Bronchial epithelial cell (primary cell): ENCODE results near the gene STARD10. TPM values are rescaled to one million over a fixed set of nuclear protein-coding genes. Genes with fewer than 3 reads are reported as not detected.

Source experiments
- DNase-seq: peaks from one replicate; pipeline ENCODE4 v3.0.0-alpha.2; 2010; ENCODE audit warnings: low read depth
- FAIRE-seq: peaks from 2 replicates; lab custom pipeline; 2011; peaks lifted over from hg19 to GRCh38; lab: Jason Lieb, UNC
- H3K27me3 ChIP-seq: 2 replicates; pipeline ENCODE4 v1.5.1; 2011; ENCODE audit warnings: low read length; ENCODE audit not compliant: control insufficient read depth, insufficient read depth
- H3K36me3 ChIP-seq: 2 replicates; pipeline ENCODE4 v1.5.1; 2011; ENCODE audit warnings: low read length; ENCODE audit not compliant: control insufficient read depth, insufficient read depth
- H3K4me3 ChIP-seq: 2 replicates; pipeline ENCODE4 v1.5.1; 2011; ENCODE audit warnings: mild to moderate bottlenecking, low read depth, low read length, control low read depth
- total RNA-seq: library from RNA; depleted of rRNA; stranded (reverse); fragments of >200 nt; gene quantifications from 2 replicates; pipeline ENCODE4 v1.2.1, GENCODE V29; 2014
- TF ChIP-seq, protein P1 (sequence below): IDR thresholded peaks from 2 replicates; pipeline ENCODE4 v1.5.1; 2011; ENCODE audit warnings: mild to moderate bottlenecking, moderate library complexity, low read length, control low read depth, inconsistent platforms; ENCODE audit not compliant: insufficient read depth, severe bottlenecking

STARD10 gene
- total RNA-seq, 1 donor from 2014 or later, result 118 TPM

DNA sequence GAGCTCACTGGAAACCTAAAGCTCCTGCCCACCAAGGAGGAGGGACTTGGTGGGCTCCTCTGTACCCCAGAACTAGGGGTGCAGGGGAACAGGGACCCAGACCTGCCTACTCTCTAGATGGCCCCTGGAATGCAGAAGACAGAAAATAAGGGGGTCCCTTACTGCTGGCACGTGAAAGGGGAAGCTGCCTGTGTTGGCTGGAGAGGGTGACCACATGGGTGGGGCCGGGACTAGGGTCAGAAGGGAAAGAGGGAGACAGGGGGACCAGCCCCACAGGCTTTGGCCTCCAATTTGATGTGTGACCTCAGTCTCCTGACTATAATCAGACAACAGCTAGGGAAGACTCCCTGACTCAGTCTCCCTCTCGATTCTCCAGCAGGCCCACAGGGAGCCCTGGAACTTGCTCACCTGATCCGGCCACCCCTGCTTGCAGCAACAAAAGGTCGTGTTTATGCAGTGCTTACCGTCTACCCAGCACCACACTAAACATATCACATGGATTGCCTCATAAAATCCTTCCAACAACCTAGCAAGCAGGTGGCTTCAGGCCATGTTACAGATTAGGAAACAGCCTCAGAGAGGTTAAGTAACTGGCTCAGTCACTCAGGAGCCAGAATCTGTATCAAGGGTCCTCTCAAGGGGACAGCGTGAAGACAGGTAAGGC, 51.9 kb downstream of the STARD10 start:
- no peaks in the 10 kb centered on the region for H3K27me3 ChIP-seq
- no peak overlapping the region for H3K4me3 ChIP-seq
- TF ChIP-seq, protein P1, sequence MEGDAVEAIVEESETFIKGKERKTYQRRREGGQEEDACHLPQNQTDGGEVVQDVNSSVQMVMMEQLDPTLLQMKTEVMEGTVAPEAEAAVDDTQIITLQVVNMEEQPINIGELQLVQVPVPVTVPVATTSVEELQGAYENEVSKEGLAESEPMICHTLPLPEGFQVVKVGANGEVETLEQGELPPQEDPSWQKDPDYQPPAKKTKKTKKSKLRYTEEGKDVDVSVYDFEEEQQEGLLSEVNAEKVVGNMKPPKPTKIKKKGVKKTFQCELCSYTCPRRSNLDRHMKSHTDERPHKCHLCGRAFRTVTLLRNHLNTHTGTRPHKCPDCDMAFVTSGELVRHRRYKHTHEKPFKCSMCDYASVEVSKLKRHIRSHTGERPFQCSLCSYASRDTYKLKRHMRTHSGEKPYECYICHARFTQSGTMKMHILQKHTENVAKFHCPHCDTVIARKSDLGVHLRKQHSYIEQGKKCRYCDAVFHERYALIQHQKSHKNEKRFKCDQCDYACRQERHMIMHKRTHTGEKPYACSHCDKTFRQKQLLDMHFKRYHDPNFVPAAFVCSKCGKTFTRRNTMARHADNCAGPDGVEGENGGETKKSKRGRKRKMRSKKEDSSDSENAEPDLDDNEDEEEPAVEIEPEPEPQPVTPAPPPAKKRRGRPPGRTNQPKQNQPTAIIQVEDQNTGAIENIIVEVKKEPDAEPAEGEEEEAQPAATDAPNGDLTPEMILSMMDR, result no peak
- FAIRE-seq (no peak), DNase-seq (no peak)
- no peaks in the 10 kb centered on the region for H3K36me3 ChIP-seq

DNA sequence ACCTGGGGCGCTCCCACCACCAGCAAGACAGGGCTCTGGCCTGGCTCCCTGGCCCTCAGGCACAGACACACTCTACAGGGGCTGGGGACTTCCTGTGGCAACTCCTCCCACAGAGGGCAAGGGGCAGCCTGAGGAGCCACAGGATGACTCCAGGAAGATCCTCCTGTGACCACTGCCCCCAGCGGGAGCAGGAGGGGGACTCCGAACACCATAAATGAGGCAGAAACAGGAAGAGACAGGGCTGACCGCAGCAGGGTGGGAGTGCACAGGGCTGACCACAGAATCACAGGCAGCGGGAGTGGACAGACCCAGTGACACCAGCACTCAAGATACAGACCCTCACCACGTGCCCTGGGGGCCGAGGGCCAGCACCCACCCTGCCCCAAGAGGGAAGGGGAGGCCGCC, 52.4 kb downstream of the STARD10 start:
- H3K4me3 ChIP-seq, result no peak overlapping the region
- FAIRE-seq (no peak), DNase-seq (no peak)
- TF ChIP-seq, protein P1, result no peak
- no peaks in the 10 kb centered on the region for H3K27me3 ChIP-seq
- H3K36me3 ChIP-seq, result no peaks in the 10 kb centered on the region

DNA sequence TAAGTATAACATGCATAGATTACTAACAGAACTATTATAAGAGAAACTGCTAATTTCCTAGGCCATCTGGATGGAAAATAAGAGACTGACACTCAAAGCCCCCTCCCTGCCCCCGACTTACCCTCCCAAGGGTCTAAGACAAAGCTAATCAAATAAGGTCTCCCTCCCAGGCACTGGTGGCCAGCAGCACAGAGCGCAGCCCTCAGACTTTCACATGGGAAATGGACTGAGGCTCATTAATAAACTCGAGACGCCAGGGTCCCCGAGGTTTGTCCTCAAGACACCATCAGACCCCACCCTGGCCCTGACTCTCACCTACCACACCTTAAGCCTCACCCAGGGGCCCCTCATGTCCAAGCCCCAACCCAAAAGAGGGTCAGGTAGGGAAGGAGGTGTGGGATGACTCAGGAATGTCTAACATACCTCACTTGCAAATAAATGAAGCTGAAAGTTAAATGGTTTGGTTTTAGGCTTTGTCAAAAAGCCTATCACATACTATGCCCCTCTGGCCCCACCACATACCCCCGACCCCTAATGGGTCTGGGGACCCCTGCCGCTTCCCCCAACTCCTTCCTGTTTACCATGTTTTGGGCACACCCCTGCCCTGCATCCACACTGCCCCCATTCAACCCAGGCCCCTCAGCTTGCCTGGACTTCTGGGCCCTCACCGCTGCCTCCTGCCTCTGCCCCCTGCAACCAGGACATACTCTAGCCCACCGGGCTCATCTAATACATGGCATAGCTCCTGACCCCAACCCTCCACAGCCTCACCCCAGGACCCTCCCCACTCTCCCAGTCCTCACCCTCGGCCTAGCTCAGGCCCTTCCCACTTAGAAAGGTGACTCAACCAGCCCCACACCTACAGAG, 53.1 kb downstream of the STARD10 start:
- Histone ChIP-seq H3K4me3 (no peak overlapping the region), H3K27me3 (no peaks in the 10 kb centered on the region), H3K36me3 (no peaks in the 10 kb centered on the region)
- FAIRE-seq (no peak), DNase-seq (no peak)
- TF ChIP-seq, protein P1, result no peak

DNA sequence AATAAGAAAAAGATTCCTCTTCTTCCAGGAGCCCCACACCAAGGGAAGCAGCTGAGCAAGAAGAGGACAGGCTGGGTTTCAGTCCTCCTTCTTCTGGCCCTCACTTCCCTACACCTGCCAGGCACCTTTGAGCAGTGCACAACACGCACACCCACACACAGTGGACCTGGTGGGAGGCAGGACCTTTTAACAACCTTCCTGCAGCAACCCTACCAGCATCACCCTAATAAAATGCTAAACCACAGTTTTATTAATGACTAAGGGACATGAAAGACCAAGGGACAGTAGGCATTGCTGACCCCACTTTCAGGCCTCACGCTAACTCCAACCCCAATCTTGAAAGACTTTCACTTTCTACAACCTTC, 53.8 kb downstream of the STARD10 start:
- DNase-seq, result no peak
- FAIRE-seq, result no peak
- TF ChIP-seq, protein P1, result no peak
- Histone ChIP-seq H3K27me3 (no peaks in the 10 kb centered on the region), H3K36me3 (no peaks in the 10 kb centered on the region), H3K4me3 (no peak overlapping the region)

- TF ChIP-seq, protein P1, result no peak
- Histone ChIP-seq H3K27me3 (no peaks in the 10 kb centered on the region), H3K36me3 (no peaks in the 10 kb centered on the region), H3K4me3 (no peak overlapping the region)
- no peak for FAIRE-seq
- DNase-seq, result no peak
Observed at GRCh38 chr11:72739240-72740059, 54.4 kb downstream of the STARD10 start.
